ENCODE data around the gene ST6GALNAC3. TPM values are rescaled to one million over a fixed set of nuclear protein-coding genes. Genes with fewer than 3 reads are reported as not detected.
"Not testable (repeated sequence)": the region's sequence is repeated elsewhere in the genome, so short reads cannot be mapped to it uniquely, and the experiment has no call there.

ST6GALNAC3 gene
- polyA plus RNA-seq, 4 donors, result under 0.01 to 21.7 (median 2.6) TPM

- H3K4me3 ChIP-seq (ENCODE audit: low read depth in 1 of 3, low read length in 3 of 3), result no peak overlapping the region
- 62 to 85% (median 73%) methylated on average over 3 of the region's 3 CpGs for WGBS, 3 donors
- H3K36me3 ChIP-seq (ENCODE audit: control insufficient read depth in 3 of 3, insufficient read depth in 2 of 3, low read depth in 1 of 3, low read length in 3 of 3), result no peaks in the 10 kb centered on the region
- no peak overlapping the region for H3K27ac ChIP-seq (ENCODE audit: low read depth in 1 of 3, low read length in 2 of 3)
- FAIRE-seq (no peak), DNase-seq (no peak)
- no peaks in the 10 kb centered on the region for H3K4me1 ChIP-seq (ENCODE audit: control insufficient read depth in 3 of 3, insufficient read depth in 2 of 3, low read depth in 1 of 3, low read length in 2 of 3)
- H3K9me3 ChIP-seq (ENCODE audit: control insufficient read depth in 2 of 2, insufficient read depth in 1 of 2, low read depth in 1 of 2, low read length in 1 of 2), result peaks cover 0 to under 1% of the 10 kb centered on the region in 2 donors
- no peaks in the 10 kb centered on the region for H3K27me3 ChIP-seq (ENCODE audit: control insufficient read depth in 3 of 3, insufficient read depth in 3 of 3, low read length in 3 of 3)
Measured at GRCh38 chr1:76239470-76239918, 164.9 kb downstream of the ST6GALNAC3 start.

GRCh38 chr1:76240316-76240715 lies 165.8 kb downstream of the ST6GALNAC3 start:
- H3K27me3 ChIP-seq (ENCODE audit: control insufficient read depth in 3 of 3, insufficient read depth in 3 of 3, low read length in 3 of 3), result no peaks in the 10 kb centered on the region
- H3K9me3 ChIP-seq (ENCODE audit: control insufficient read depth in 2 of 2, insufficient read depth in 1 of 2, low read depth in 1 of 2, low read length in 1 of 2), result peaks cover 0 to 3% of the 10 kb centered on the region in 2 donors
- H3K36me3 ChIP-seq (ENCODE audit: control insufficient read depth in 3 of 3, insufficient read depth in 2 of 3, low read depth in 1 of 3, low read length in 3 of 3), result no peaks in the 10 kb centered on the region
- no peak overlapping the region for H3K27ac ChIP-seq (ENCODE audit: low read depth in 1 of 3, low read length in 2 of 3)
- no peak overlapping the region for H3K4me3 ChIP-seq (ENCODE audit: low read depth in 1 of 3, low read length in 3 of 3)
- H3K4me1 ChIP-seq (ENCODE audit: control insufficient read depth in 3 of 3, insufficient read depth in 2 of 3, low read depth in 1 of 3, low read length in 2 of 3), result no peaks in the 10 kb centered on the region
- FAIRE-seq, result no peak
- 15 to 56% (median 35%) methylated on average over 1 of the region's 1 CpG for WGBS, 3 donors
- DNase-seq, result peak in 1 of 2 donors; percentile 39

- not testable (repeated sequence) for H3K36me3 ChIP-seq (ENCODE audit: control insufficient read depth in 3 of 3, insufficient read depth in 2 of 3, low read depth in 1 of 3, low read length in 3 of 3); H3K9me3 ChIP-seq (ENCODE audit: control insufficient read depth in 2 of 2, insufficient read depth in 1 of 2, low read depth in 1 of 2, low read length in 1 of 2); H3K27ac ChIP-seq (ENCODE audit: low read depth in 1 of 3, low read length in 2 of 3); H3K27me3 ChIP-seq (ENCODE audit: control insufficient read depth in 3 of 3, insufficient read depth in 3 of 3, low read length in 3 of 3); H3K4me3 ChIP-seq (ENCODE audit: low read depth in 1 of 3, low read length in 3 of 3); FAIRE-seq; DNase-seq; H3K4me1 ChIP-seq (ENCODE audit: control insufficient read depth in 3 of 3, insufficient read depth in 2 of 3, low read depth in 1 of 3, low read length in 2 of 3)
- 83 to 89% (median 85%) methylated on average over 1 of the region's 1 CpG for WGBS, 3 donors
Measured at GRCh38 chr1:76242587-76242986, 168.0 kb downstream of the ST6GALNAC3 start.

- no peak for FAIRE-seq
- DNase-seq, result no peak
- H3K9me3 ChIP-seq (ENCODE audit: control insufficient read depth in 2 of 2, insufficient read depth in 1 of 2, low read depth in 1 of 2, low read length in 1 of 2), result peaks cover 0 to 3% of the 10 kb centered on the region in 2 donors
- no peaks in the 10 kb centered on the region for H3K36me3 ChIP-seq (ENCODE audit: control insufficient read depth in 3 of 3, insufficient read depth in 2 of 3, low read depth in 1 of 3, low read length in 3 of 3)
- no peaks in the 10 kb centered on the region for H3K4me1 ChIP-seq (ENCODE audit: control insufficient read depth in 3 of 3, insufficient read depth in 2 of 3, low read depth in 1 of 3, low read length in 2 of 3)
- no peak overlapping the region for H3K27ac ChIP-seq (ENCODE audit: low read depth in 1 of 3, low read length in 2 of 3)
- WGBS, 3 donors, result 50 to 66% (median 51%) methylated on average over 5 of the region's 5 CpGs
- H3K27me3 ChIP-seq (ENCODE audit: control insufficient read depth in 3 of 3, insufficient read depth in 3 of 3, low read length in 3 of 3), result no peaks in the 10 kb centered on the region
- no peak overlapping the region for H3K4me3 ChIP-seq (ENCODE audit: low read depth in 1 of 3, low read length in 3 of 3)
Measured at GRCh38 chr1:76247261-76247852, 172.8 kb downstream of the ST6GALNAC3 start.

GRCh38 chr1:76250271-76250670 lies 175.7 kb downstream of the ST6GALNAC3 start:
- DNase-seq (no peak), FAIRE-seq (no peak)
- H3K4me1 ChIP-seq (ENCODE audit: control insufficient read depth in 3 of 3, insufficient read depth in 2 of 3, low read depth in 1 of 3, low read length in 2 of 3), result no peaks in the 10 kb centered on the region
- H3K4me3 ChIP-seq (ENCODE audit: low read depth in 1 of 3, low read length in 3 of 3), result no peak overlapping the region
- H3K27me3 ChIP-seq (ENCODE audit: control insufficient read depth in 3 of 3, insufficient read depth in 3 of 3, low read length in 3 of 3), result no peaks in the 10 kb centered on the region
- no peaks in the 10 kb centered on the region for H3K9me3 ChIP-seq (ENCODE audit: control insufficient read depth in 2 of 2, insufficient read depth in 1 of 2, low read depth in 1 of 2, low read length in 1 of 2)
- peaks cover 0 to 2% (median 0%) of the 10 kb centered on the region in 3 donors for H3K36me3 ChIP-seq (ENCODE audit: control insufficient read depth in 3 of 3, insufficient read depth in 2 of 3, low read depth in 1 of 3, low read length in 3 of 3)
- 61 to 66% (median 66%) methylated on average over 2 of the region's 2 CpGs for WGBS, 3 donors
- no peak overlapping the region for H3K27ac ChIP-seq (ENCODE audit: low read depth in 1 of 3, low read length in 2 of 3)

- DNase-seq (no peak), FAIRE-seq (no peak)
- Histone ChIP-seq H3K9me3 (ENCODE audit: control insufficient read depth in 2 of 2, insufficient read depth in 1 of 2, low read depth in 1 of 2, low read length in 1 of 2) (no peaks in the 10 kb centered on the region), H3K27ac (ENCODE audit: low read depth in 1 of 3, low read length in 2 of 3) (no peak overlapping the region), H3K4me3 (ENCODE audit: low read depth in 1 of 3, low read length in 3 of 3) (no peak overlapping the region), H3K27me3 (ENCODE audit: control insufficient read depth in 3 of 3, insufficient read depth in 3 of 3, low read length in 3 of 3) (no peaks in the 10 kb centered on the region), H3K4me1 (ENCODE audit: control insufficient read depth in 3 of 3, insufficient read depth in 2 of 3, low read depth in 1 of 3, low read length in 2 of 3) (peaks cover 0 to 2% (median 0%) of the 10 kb centered on the region in 3 donors), H3K36me3 (ENCODE audit: control insufficient read depth in 3 of 3, insufficient read depth in 2 of 3, low read depth in 1 of 3, low read length in 3 of 3) (peaks cover 0 to 2% (median 0%) of the 10 kb centered on the region in 3 donors)
- 74 to 88% (median 79%) methylated on average over 3 of the region's 3 CpGs for WGBS, 3 donors
Measured at GRCh38 chr1:76252431-76252830, 177.9 kb downstream of the ST6GALNAC3 start.

GRCh38 chr1:76254104-76255030 lies 179.8 kb downstream of the ST6GALNAC3 start:
- no peak overlapping the region for H3K27ac ChIP-seq (ENCODE audit: low read depth in 1 of 3, low read length in 2 of 3)
- no peak overlapping the region for H3K4me3 ChIP-seq (ENCODE audit: low read depth in 1 of 3, low read length in 3 of 3)
- 71 to 82% (median 75%) methylated on average over 9 of the region's 9 CpGs for WGBS, 3 donors
- no peaks in the 10 kb centered on the region for H3K27me3 ChIP-seq (ENCODE audit: control insufficient read depth in 3 of 3, insufficient read depth in 3 of 3, low read length in 3 of 3)
- H3K36me3 ChIP-seq (ENCODE audit: control insufficient read depth in 3 of 3, insufficient read depth in 2 of 3, low read depth in 1 of 3, low read length in 3 of 3), result peaks cover 0 to 2% (median 0%) of the 10 kb centered on the region in 3 donors
- no peaks in the 10 kb centered on the region for H3K9me3 ChIP-seq (ENCODE audit: control insufficient read depth in 2 of 2, insufficient read depth in 1 of 2, low read depth in 1 of 2, low read length in 1 of 2)
- FAIRE-seq, result no peak
- H3K4me1 ChIP-seq (ENCODE audit: control insufficient read depth in 3 of 3, insufficient read depth in 2 of 3, low read depth in 1 of 3, low read length in 2 of 3), result peaks cover 0 to 2% (median 0%) of the 10 kb centered on the region in 3 donors
- no peak for DNase-seq

GRCh38 chr1:76256289-76257223 lies 182.0 kb downstream of the ST6GALNAC3 start:
- WGBS, 3 donors, result 54 to 70% (median 64%) methylated on average over 3 of the region's 3 CpGs
- no peak for DNase-seq
- Histone ChIP-seq H3K36me3 (ENCODE audit: control insufficient read depth in 3 of 3, insufficient read depth in 2 of 3, low read depth in 1 of 3, low read length in 3 of 3) (peaks cover 0 to 2% (median 0%) of the 10 kb centered on the region in 3 donors), H3K4me1 (ENCODE audit: control insufficient read depth in 3 of 3, insufficient read depth in 2 of 3, low read depth in 1 of 3, low read length in 2 of 3) (peaks cover 0 to 2% (median 0%) of the 10 kb centered on the region in 3 donors), H3K27me3 (ENCODE audit: control insufficient read depth in 3 of 3, insufficient read depth in 3 of 3, low read length in 3 of 3) (no peaks in the 10 kb centered on the region), H3K4me3 (ENCODE audit: low read depth in 1 of 3, low read length in 3 of 3) (no peak overlapping the region), H3K27ac (ENCODE audit: low read depth in 1 of 3, low read length in 2 of 3) (no peak overlapping the region), H3K9me3 (ENCODE audit: control insufficient read depth in 2 of 2, insufficient read depth in 1 of 2, low read depth in 1 of 2, low read length in 1 of 2) (no peaks in the 10 kb centered on the region)
- FAIRE-seq, result no peak

Measured in small intestine (tissue), 7 donors.